Measurements from ENCODE around the gene PDC.
"Not testable (repeated sequence)": the region's sequence is repeated elsewhere in the genome, so short reads cannot be mapped to it uniquely, and the experiment has no call there.

Gene PDC

DNA sequence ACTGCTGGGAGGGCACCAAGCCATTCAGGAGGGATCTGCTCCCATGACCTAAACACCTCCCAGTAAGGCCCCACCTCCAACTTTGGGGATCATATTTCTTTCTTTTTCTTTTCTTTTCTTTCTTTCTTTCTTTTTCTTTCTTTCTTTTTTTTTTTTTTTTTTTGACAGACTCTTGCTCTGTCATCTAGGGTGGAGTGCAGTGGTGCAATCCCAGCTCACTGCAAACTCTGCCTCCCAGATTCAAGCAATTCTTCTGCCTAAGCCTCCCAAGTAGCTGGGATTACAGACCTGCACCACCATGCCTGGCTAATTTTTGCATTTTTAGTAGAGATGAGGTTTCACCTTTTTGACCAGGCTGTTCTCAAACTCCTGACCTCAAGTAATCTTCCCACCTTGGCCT is 4.6 kb upstream of the PDC start:
- DNase-seq (ENCODE audit: low spot score): not testable (repeated sequence)

DNA sequence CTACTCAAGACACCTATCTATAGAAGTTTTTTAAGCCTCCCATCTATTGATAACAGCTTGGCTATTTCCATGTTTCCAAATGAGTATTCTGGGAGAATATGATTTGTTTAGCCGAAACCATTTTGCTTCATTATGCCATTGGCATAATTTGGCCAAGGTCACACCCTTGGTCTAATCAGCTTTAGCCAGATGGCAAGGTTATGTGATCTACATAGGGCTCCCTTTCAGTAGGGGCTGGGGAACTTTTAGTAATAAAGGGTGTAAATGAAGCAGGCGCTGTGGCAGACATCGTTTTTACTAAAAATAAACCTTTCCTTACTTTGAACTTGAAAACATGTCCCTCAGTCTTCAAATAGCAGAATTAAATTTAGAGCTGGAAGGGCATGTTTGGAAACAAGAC is 3.0 kb upstream of the PDC start:
- no peak for DNase-seq (ENCODE audit: low spot score)

DNA sequence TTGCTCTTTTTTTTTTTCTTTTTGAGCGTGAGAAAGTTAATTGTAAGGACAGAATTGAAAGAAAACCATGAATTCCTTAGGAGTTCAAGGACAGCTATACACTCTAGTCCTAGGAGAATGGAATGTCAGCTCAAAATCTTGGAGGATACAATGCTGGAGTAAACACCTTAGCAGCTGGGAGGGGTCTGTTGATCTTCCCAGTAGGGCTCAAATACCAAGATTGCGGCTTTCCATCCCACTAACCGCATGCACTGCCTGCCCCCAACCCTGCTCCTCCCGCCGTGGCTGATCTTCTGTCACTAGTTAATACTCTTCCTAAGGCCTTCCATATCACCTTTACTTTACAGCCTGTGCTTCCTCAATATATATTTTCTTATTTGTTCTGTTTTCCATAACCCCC is 2.6 kb upstream of the PDC start:
- DNase-seq (ENCODE audit: low spot score): no peak

DNA sequence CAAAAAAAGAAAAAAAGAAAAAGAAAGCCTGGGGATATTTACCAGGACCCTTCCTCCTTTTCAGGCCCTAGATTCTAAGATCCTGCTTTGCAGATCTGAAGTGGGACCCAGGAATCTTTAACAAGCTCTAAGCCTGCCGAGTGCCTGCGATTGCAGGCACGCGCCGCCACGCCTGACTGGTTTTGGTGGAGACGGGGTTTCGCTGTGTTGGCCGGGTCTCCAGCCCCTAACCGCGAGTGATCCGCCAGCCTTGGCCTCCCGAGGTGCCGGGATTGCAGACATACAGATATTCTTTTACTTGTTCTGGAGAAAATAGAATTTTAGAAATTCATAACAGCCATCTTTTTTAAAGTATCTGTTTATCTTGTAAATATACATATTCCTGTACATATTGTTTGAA is 1.8 kb downstream of the PDC start:
- DNase-seq (ENCODE audit: low spot score): not testable (repeated sequence)

DNA sequence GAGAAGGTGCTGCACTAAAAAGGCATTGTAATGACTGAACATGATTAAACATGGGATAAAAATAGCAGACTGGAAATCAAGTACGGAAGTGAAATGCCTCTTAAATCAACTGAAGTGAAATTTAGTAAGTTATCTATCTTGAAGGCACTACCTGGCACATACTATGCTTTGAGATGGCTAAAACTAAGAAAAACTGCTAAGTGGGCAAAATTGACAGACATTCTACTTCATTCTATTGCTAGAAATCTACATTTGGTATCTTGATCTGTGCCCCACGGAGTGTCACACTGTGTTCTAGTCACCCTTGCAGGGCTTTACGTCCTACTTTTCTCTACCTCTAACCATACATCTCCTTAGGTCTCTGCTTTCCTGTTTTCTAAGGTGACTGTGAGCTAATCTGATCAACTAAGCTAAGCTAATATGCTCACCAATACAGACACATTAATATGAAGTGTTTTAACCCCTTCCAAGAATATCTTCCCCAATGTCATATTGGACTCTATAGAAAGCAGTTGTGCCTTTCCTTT is 4.1 kb downstream of the PDC start:
- no peak for DNase-seq (ENCODE audit: low spot score)

DNA sequence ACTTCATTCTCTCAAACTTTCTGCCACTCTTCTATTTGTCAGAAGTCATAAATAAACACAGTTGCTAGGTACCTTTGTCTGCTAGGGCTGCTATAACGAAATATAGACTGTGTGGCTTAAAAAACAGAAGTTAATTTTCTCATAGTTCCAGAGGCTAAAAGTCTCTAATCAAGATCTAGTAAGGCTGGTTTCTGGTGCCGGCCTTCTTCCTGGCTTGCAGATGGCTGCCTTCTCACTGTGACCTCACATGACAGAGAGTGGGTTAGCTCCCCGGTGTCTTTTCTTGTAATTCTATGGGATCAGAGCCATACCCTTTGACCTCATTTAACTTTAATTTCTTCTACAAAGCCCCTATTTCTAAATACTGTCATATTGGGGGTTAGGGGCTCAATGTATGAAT is 5.9 kb downstream of the PDC start:
- no peak for DNase-seq (ENCODE audit: low spot score)

DNA sequence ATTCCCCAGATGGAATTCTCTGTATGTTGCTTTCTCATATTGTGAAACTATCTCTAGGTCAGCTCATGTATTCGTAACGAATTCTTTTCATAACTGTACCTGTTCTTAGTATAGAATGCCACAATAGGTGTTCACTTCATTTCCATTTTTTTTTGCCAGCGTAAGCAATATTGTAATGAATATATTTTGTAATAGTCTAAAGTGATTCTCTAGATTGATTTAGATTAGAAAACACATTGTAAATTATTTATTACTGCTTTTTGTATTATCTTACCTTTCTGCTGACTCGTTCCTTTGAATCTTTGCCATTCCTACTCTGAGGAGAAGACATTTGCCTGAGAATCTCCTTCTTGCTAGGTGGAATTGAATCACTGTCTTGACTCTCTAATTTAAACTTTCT is 14.8 kb downstream of the PDC start:
- DNase-seq (ENCODE audit: low spot score): no peak

DNA sequence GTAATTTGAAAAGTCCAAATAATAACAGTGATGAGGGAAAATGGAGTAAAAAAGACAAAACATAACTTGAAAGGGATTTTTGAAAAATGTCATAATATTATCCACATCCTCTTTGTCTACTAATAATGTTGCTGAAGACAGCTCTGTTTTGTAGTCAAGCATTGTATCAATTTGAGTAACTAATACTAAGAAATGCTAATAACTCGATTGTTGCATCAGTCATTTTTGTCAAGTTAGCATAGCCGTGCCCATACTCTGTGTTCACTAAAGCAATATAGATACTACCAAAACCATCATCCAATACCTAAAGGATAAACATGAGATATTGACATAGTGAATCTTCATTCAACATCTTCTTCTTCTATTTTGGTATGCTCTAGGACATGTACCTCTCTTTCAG is 17.3 kb downstream of the PDC start:
- DNase-seq (ENCODE audit: low spot score): no peak

DNA sequence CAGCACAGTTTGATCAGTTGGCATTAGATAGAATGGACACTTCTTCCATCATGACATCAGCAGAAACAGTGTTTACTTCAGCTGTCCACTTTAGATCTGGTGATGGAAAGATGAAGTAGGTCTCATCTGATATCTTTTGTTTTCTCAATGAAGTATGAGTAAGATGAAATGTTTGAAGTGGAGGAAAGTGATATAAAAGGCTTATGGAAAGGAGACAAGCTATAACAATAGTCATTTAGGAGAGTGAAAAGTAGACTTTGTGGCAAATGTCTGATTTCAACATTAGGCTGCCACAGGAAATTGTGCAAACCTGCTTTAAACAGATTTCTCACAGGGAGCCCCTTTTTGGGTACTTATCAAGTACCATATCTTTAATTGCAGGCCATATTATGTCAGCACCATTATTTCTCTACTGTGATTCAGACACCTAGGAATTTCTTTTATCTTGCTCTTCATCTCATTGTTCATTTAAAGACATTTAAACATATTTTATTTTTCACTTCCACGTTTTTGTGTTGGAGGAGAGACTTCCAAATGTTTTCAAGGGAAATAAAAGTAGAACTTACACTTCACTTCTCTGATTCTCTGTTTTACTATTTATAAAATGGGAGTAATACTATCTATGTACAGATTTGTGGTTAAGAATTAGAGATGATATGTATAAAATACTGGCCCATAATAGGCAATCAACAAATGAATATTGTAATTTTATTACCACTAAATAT is 18.1 kb downstream of the PDC start:
- DNase-seq (ENCODE audit: low spot score): no peak

DNA sequence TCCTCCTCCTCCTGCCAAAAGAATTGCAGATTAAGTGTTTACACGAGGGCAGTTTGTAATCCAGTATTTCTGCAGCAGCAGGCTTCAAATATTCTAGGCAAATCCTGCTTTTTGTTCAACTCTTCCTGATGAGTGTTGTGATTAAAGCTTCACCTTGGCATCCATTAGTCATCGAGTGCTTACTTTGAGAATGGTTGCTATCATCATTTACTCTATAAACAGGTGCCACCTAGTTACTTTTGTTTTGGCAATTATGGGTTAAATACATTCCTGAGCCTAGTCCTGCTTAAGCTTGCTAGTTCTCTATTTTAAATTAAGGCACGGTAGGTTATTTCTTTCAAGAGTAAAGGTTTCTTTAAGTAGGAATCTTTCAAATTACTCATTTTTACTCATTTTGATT is 20.3 kb downstream of the PDC start:
- no peak for DNase-seq (ENCODE audit: low spot score)

DNA sequence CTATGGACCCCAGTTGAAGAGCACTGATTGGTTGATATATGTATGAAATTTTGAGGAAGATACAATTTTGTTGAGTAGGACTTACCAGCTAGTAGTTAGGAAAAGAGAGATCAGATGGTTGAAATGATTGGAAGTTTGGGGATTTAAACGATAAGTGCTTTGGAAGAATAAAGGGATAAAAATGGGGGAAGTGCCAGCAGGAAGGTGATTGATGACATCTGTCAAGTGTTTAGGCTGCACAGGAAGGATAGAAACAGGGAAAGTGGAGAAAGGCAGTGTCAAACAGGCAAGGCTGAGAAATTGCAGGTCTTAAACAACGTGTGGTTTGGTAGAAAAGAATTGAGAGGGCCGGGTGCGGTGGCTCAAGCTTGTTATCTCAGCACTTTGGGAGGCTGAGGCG is 22.3 kb downstream of the PDC start:
- no peak for DNase-seq (ENCODE audit: low spot score)

DNA sequence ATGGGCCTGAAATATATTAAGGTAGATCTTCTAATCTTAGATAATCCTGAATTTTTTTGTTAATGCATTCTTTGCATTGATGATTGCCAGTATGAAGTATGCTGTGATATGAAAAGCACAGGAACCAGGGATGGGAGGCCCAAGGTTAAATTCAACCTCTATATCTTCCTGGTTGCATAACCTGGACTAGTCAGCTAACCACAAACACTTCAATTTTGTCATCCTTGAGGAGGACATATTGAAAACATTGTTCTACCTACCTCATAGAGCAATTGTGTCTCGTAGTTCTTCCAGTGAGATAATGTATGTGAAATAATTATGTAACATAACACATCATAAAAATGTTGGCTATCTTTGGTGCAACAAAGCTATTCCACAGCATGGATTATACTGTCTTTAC is 25.6 kb downstream of the PDC start:
- no peak for DNase-seq (ENCODE audit: low spot score)

DNA sequence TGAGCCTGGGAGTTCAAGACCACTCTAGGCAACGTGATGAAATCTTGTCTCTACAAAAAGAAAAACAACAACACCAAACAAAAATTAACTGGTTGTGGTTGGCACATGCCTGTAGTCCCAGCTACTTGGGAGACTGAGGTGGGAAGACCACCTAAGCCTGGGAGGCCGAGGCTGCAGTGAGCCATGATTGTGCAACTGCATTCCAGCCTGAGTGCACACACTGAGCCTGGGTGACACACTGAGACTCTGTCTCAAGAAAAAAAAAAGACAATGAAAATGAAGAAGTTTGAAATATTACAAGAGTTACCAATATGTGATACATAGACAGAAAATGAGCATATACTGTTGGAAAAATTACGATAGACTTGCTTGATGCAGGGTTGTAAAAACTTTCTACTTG is 31.9 kb downstream of the PDC start:
- no peak for DNase-seq (ENCODE audit: low spot score)

DNA sequence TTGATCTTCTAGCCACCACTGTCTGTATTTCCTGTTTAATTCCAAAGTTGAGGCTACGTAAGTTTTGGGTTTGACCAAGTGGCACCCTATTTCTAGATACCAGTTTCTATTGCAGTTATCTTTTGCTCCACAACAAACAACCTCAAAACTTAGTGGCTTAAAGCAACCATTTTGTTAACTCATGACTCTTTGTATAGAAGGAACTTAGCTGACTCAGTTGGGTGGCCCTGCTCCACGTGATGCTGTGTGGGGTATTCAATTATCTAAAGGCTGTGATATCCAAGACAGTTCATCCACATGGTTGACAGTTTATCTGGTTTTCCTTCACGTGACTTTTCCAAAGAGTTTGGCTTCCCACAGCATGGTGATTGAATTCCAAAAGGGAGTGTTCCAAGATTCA is 34.8 kb downstream of the PDC start:
- no peak for DNase-seq (ENCODE audit: low spot score)

DNA sequence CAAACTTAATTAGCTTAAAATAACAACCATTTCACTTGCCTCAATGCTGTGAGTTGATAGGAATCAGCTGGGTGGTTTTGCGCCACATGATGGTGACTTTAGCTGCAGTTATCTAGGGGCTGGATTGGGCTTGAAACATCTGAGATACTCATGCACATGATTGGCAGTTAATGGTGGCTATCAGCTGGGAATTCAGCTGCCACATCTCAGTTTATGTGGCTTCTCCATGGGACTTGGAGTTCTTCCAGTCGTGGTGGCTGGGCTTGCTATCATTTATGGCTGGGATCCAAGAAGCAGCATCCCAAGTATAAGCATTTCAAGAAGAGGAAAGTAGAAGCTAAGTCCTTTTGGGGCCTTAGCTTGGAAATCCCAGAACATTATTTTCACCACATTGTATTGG is 36.4 kb downstream of the PDC start:
- no peak for DNase-seq (ENCODE audit: low spot score)

DNA sequence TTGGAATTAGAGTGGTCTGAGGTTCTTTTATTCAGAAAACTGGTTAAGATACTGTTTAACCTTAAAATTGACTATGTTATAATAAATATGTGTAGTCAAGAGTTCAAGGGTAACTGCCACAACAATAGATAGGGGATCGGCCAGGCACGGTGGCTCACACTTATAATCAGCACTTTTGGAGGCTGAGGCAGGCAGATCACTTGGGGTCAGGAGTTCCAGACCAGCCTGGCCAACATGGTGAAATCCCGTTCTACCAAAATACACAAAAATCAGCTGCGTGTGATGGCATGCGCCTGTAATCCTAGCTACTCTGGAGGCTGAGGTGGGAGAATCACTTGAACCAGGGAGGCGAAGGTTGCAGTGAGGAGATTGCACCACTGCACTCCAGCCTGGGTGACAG is 39.5 kb downstream of the PDC start:
- DNase-seq (ENCODE audit: low spot score): no peak

DNA sequence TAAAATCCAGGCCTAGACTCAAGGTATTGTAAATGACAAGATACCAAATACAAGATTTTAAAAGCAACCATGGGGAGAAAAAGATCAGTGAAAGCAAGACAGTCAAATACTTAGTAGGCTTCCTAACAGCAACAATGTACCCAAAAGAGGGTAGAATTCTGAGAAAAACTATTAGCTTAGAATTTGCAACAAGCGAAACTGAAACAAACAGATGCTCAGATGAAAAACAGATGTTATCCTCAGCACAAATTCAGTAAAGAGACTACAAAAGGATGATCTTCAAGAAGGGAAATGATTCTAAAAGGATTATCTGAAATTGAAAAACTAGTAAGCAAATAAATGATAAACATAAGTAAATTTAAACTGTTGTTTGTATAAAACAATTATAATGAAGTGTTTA is 40.0 kb downstream of the PDC start:
- no peak for DNase-seq (ENCODE audit: low spot score)

DNA sequence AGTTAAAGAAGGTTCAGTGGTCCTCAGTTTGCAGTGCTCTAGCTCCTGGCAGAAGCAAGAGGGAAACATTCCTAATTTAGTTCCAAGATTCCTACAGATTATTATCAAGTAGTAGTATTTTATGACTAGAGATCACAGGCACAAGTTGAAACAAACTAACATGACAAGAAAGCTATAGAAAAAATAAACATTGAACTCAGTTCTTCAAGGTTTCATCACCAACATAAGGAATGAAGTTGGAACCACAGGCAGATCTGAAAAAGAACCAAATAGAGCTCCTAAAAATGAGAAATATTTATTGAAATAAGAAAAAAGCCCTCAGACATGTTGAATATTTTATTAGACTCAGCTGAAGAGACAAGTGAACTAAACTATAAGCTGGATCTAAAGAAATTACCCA is 40.6 kb downstream of the PDC start:
- DNase-seq (ENCODE audit: low spot score): no peak

DNA sequence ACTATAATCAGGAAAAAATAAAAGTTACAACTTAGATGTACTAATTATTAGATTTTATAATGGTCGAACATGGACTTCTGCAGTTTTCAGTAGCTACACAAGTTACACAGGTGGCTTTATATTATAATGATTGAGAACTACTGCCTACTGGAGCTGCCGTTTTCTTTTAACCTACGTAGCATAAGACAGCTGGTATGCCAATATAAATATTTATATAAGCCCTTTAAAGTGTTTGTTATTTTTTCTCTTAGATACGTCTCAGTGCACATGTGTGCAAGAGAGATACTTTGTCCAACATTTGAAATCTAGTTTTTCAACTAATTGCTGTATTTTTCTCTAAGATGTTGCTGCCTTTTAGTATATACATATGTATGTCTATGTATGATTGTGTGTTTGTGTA is 42.4 kb downstream of the PDC start:
- no peak for DNase-seq (ENCODE audit: low spot score)

DNA sequence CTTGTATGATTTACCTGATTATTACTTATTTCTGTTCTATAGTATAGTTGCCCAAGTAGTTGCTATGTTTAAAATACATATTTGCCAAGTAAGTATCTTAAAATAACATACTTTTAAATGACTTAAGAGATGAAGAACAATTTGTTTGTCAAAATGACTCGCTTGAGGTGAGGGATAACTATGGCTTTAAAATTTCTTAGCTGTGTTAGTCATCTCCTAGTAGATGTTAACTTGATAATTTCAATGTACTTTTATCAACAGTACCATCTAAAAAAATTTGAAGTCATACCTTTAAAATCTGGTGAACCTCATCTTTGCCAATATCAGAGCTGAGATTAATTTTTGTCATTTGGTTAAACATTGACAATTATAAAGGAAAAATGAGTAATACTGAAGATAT is 47.6 kb downstream of the PDC start:
- DNase-seq (ENCODE audit: low spot score): no peak

DNA sequence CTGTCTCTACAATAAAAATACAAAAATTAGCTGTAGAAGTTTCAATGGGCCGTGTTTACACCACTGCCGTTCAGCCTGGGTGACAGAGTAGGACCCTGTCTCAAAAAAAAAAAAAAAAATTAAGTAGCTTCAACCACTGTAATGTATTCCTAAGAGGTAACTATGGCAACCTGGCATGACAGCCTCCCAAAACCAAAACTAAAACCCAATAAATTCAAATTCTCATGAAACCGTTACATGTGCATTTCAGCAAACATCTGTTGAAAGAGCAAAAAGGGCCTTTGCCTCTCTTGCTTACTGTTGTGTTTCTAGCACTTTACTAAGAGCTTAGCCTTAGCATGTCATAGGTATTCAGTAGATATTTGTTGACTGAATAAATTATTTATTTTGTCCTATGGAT is 51.8 kb downstream of the PDC start:
- no peak for DNase-seq (ENCODE audit: low spot score)

DNA sequence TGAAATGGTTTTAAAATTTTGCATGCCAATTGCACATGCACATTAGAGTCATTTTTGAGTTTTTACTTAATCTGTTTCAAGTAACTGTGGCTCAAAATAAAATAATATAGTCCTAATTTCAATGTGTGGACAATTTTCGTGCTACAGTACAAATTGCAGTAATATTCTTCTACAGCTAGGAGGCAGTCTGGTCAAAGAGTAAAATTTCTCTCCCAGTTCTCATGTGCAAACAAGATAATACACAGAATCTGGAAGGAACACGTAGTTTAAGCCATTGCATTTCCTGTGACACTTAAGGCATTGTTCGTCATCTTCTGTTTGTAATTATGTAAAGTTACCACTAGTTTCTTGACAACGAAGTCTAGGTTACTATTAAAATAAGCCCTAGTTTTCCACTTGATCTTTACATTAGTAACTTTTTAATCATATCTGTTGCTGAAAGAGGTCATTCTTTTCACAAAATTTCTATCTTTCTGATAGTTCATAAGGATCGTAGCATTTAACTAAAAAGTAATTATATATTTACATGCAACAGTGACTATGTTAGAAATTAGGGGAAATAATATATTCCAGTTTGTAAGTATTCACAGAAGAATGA is 56.4 kb downstream of the PDC start:
- DNase-seq (ENCODE audit: low spot score): no peak

DNA sequence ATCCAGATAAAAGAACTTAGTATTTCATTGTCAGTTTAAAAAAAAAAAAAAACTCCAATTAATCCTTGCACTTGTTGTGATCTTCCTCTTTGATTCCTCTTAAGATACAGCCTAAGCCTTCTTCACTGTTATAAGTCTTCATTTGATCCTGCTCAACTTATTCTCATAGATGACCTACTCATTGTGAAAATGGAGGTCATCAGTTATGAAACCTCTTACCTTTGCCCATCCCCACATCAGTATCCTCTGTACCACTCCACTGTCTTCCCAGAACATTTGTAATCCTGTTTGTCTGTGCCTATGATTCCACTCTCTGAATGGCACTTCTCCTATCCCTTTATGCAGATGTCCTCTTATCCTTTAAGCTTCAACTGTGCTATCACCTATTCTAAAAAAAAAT is 57.3 kb downstream of the PDC start:
- DNase-seq (ENCODE audit: low spot score): no peak

DNA sequence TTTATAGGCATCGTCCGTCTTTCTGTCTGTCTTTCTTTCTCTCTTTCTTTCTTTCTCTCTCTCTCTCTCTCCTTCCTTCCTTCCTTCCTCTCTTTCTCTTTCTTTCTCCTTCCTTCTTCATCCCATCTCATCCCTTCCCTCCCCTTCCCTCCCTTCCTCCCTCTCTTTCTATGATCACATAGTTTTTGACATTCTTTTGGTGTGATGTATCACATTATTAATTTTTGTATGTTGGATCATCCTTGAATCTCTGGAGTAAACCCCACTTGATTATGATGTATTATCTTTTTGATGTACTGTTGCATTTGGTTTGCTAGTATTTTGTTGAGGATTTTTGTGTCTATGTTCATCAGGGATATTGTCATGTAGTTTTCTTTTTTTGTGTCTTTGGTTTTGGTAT is 59.5 kb downstream of the PDC start:
- DNase-seq (ENCODE audit: low spot score): not testable (repeated sequence)
